HCT116 (cell line): Measurements from ENCODE around the gene GASK1A. TPM values are rescaled to one million over a fixed set of nuclear protein-coding genes. Genes with fewer than 3 reads are reported as not detected.

Source experiments
- ATAC-seq: fragments of 200-7000 bp; cut with Tn5 transposase; 2 replicates; pipeline ENCODE4 v1.9.1; 2020; ENCODE audit warnings: mild to moderate bottlenecking, moderate library complexity
- BruUV-seq: library from RNA; stranded (reverse); fragments of 400-500 nt; replicated peaks from 2 replicates; lab custom pipeline; 2021; lab: Mats Ljungman, UMichigan
- CTCF ChIA-PET: fragments of 300-600 bp; sonication (Branson Sonifier 250); formaldehyde crosslinking; loops from one replicate; lab custom pipeline; 2021; ENCODE audit warnings: antibody characterized with exemption; lab: Charles Lee
- POLR2A ChIA-PET: fragments of 300-600, 350-600 bp; sonication (Branson Sonifier 250); formaldehyde crosslinking; loops from one replicate; lab custom pipeline; 2021; ENCODE audit warnings: antibody characterized with exemption; lab: Charles Lee
- RAD21 ChIA-PET, 2 experiments: fragments of 300-600 bp; sonication (Branson Sonifier 250); formaldehyde crosslinking; loops; one replicate each; lab custom pipeline; 2023; ENCODE audit warnings: low total read pairs in 2 of 2; ENCODE audit not compliant: uncharacterized antibody in 2 of 2, unreplicated experiment in 2 of 2, low non-redundant PET in 1 of 2; lab: Charles Lee
- DNase-seq: peaks from one replicate; pipeline ENCODE4 v3.0.0-alpha.2; 2010; ENCODE audit warnings: low read depth, low spot score
- H2AFZ ChIP-seq: fragments of 200-600 bp; shearing (Covaris generic), sonication (generic); 2 replicates; pipeline ENCODE4 v1.6.1; 2017; ENCODE audit warnings: low read depth, mixed run types, mixed read lengths, antibody characterized with exemption, low read length; ENCODE audit not compliant: poor library complexity, severe bottlenecking
- H3K27ac ChIP-seq: 2 replicates; pipeline ENCODE4 v1.5.1; 2012; ENCODE audit warnings: low read depth, low read length
- H3K27me3 ChIP-seq: fragments of 200-600 bp; sonication (generic); 2 replicates; pipeline ENCODE4 v1.6.1; 2016; ENCODE audit warnings: mixed run types, low read length, mixed read lengths; ENCODE audit not compliant: insufficient read depth
- H3K36me3 ChIP-seq, 2 experiments: fragments of 200-500 bp in 1 of 2; fragments of 200-600 bp in 1 of 2; sonication (Bioruptor generic) in 1 of 2; sonication (generic) in 1 of 2; 2 replicates each; pipeline versions ENCODE4 v1.5.1 to v1.6.1; 2014 to 2016; ENCODE audit warnings: low read length in 2 of 2, inconsistent platforms in 1 of 2, mixed read lengths in 1 of 2, mixed run types in 1 of 2; ENCODE audit not compliant: insufficient read depth in 2 of 2, control insufficient read depth in 1 of 2
- H3K4me1 ChIP-seq, 2 experiments: fragments of 200-600 bp in 1 of 2; sonication (generic) in 1 of 2; 2 replicates each; pipeline versions ENCODE4 v1.5.1 to v1.6.1; 2012 to 2017; ENCODE audit warnings: low read length in 2 of 2, inconsistent platforms in 1 of 2, mild to moderate bottlenecking in 1 of 2, mixed read lengths in 1 of 2, mixed run types in 1 of 2, moderate library complexity in 1 of 2; ENCODE audit not compliant: insufficient read depth in 2 of 2, control insufficient read depth in 1 of 2
- H3K4me2 ChIP-seq: fragments of 200-600 bp; sonication (generic); 2 replicates; pipeline ENCODE4 v1.6.1; 2017; ENCODE audit warnings: mixed run types, low read length, mixed read lengths
- H3K4me3 ChIP-seq, 2 experiments: fragments of 200-600 bp in 1 of 2; sonication (generic) in 1 of 2; replicated peaks in 1 of 2; 2 replicates each; pipeline ENCODE4 v1.5.1; 2011 to 2016; ENCODE audit warnings: low read length in 2 of 2, control low read depth in 1 of 2, low read depth in 1 of 2, mild to moderate bottlenecking in 1 of 2, mixed read lengths in 1 of 2, mixed run types in 1 of 2
- H3K79me2 ChIP-seq: fragments of 200-600 bp; sonication (generic); 2 replicates; pipeline ENCODE4 v1.6.1; 2017; ENCODE audit warnings: mild to moderate bottlenecking, mixed run types, low read length, moderate library complexity, mixed read lengths; ENCODE audit not compliant: insufficient read depth
- H3K9ac ChIP-seq: fragments of 200-600 bp; sonication (generic); 2 replicates; pipeline ENCODE4 v1.6.1; 2016; ENCODE audit warnings: low read length, mixed read lengths
- H3K9me2 ChIP-seq: fragments of 200-600 bp; sonication (generic), shearing (Covaris generic); 2 replicates; pipeline ENCODE4 v1.6.1; 2017; ENCODE audit warnings: mixed run types, mild to moderate bottlenecking, moderate library complexity; ENCODE audit not compliant: insufficient read depth
- H3K9me3 ChIP-seq, 2 experiments: fragments of 200-500 bp in 1 of 2; fragments of 200-600 bp in 1 of 2; sonication (Bioruptor generic) in 1 of 2; sonication (generic) in 1 of 2; 2 replicates each; pipeline ENCODE4 v1.6.1; 2014 to 2017; ENCODE audit warnings: low read length in 2 of 2, mixed read lengths in 2 of 2, inconsistent platforms in 1 of 2, low read depth in 1 of 2, mild to moderate bottlenecking in 1 of 2, mixed run types in 1 of 2, moderate library complexity in 1 of 2; ENCODE audit not compliant: control insufficient read depth in 1 of 2, insufficient read depth in 1 of 2
- H4K20me1 ChIP-seq: fragments of 200-600 bp; sonication (generic), shearing (Covaris generic); 2 replicates; pipeline ENCODE4 v1.6.1; 2017; ENCODE audit warnings: mixed run types, mild to moderate bottlenecking, moderate library complexity; ENCODE audit not compliant: insufficient read depth
- JUND ChIP-seq: IDR thresholded peaks from 2 replicates; pipeline ENCODE4 v1.6.1; 2012
- POLR2A ChIP-seq: IDR thresholded peaks from 2 replicates; pipeline ENCODE4 v1.7.0; 2011; ENCODE audit warnings: borderline replicate concordance; ENCODE audit not compliant: insufficient read depth, insufficient read length; ENCODE audit errors: extremely low read depth
- SP1 ChIP-seq: IDR thresholded peaks from 2 replicates; pipeline ENCODE4 v1.6.1; 2012; ENCODE audit warnings: low read depth
- intact Hi-C: fragments of 100-400 bp; cut with micrococcal nuclease; formaldehyde crosslinking; loops from 2 replicates; pipeline ENCODE4 v1.10.0; 2022
- total RNA-seq: library from RNA; stranded (reverse); gene quantifications from one replicate; pipeline ENCODE4 v1.2.1, GENCODE V29; 2021; ENCODE audit not compliant: unreplicated experiment
- TF ChIP-seq, protein P1 (sequence below), 3 experiments: fragments of 200-600 bp in 1 of 3; sonication (generic) in 1 of 3; IDR thresholded peaks in 2 of 3; conservative IDR thresholded peaks in 1 of 3; 2 replicates each; pipeline ENCODE4 v1.5.1; 2012 to 2017; ENCODE audit warnings: low read depth in 2 of 3, low read length in 2 of 3, antibody characterized with exemption in 1 of 3, borderline replicate concordance in 1 of 3, control low read depth in 1 of 3, mild to moderate bottlenecking in 1 of 3, mixed read lengths in 1 of 3, mixed run types in 1 of 3, moderate library complexity in 1 of 3; ENCODE audit not compliant: insufficient read depth in 1 of 3

Gene GASK1A
- total RNA-seq, 1 experiment from 2014 or later, result 1.0 TPM

DNA sequence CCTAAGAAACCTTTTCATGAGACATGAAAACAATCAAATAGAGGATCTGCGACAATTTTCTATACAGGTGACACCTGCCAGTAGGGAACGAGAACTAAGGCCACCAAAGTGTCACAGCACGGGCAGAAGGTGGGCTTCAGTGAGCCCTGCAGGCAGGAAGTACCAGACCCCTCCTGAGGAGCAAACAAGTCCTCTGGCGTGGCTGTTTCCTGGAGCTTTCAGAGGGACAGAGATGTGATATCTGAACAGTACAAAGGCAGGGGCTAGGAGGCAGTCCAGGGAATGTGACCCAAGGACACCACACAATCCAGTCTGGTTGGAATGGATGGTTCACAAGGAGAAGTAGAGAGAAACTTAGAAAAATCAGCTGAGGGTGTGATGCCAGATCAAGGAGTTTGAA lies 110.0 kb downstream of the GASK1A start:
- H3K9ac ChIP-seq, result no peak overlapping the region
- DNase-seq (no peak), ATAC-seq (no peak)
- H3K79me2 ChIP-seq, result peaks cover 37% of the 10 kb centered on the region
- intact Hi-C loops, result no loop called here
- H3K9me2 ChIP-seq, result no peaks in the 10 kb centered on the region
- no peaks in the 10 kb centered on the region for H3K36me3 ChIP-seq
- H3K4me2 ChIP-seq, result no peak overlapping the region
- H4K20me1 ChIP-seq, result no peaks in the 10 kb centered on the region
- ChIA-PET POLR2A (no interaction called here), RAD21 (no interaction called here), CTCF (interaction anchor here (1.0 to 4.8 kb wide), 2 partner anchors 18 to 127 kb away, joined by 3 to 27 read pairs; no protein-coding TSS in a partner anchor)
- no TSS peak for BruUV-seq
- no peak overlapping the region for H3K4me3 ChIP-seq
- no peaks in the 10 kb centered on the region for H3K27me3 ChIP-seq
- no peaks in the 10 kb centered on the region for H3K4me1 ChIP-seq
- H2AFZ ChIP-seq, result no peak overlapping the region
- TF ChIP-seq, protein P1, sequence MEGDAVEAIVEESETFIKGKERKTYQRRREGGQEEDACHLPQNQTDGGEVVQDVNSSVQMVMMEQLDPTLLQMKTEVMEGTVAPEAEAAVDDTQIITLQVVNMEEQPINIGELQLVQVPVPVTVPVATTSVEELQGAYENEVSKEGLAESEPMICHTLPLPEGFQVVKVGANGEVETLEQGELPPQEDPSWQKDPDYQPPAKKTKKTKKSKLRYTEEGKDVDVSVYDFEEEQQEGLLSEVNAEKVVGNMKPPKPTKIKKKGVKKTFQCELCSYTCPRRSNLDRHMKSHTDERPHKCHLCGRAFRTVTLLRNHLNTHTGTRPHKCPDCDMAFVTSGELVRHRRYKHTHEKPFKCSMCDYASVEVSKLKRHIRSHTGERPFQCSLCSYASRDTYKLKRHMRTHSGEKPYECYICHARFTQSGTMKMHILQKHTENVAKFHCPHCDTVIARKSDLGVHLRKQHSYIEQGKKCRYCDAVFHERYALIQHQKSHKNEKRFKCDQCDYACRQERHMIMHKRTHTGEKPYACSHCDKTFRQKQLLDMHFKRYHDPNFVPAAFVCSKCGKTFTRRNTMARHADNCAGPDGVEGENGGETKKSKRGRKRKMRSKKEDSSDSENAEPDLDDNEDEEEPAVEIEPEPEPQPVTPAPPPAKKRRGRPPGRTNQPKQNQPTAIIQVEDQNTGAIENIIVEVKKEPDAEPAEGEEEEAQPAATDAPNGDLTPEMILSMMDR (IDR thresholded peaks at IDR 0.05 in 2 of 3, conservative IDR thresholded peaks at IDR 0.05 in 1 of 3; ENCODE audit: borderline replicate concordance in 1 of 3, insufficient read depth in 1 of 3, low read depth in 2 of 3, low read length in 2 of 3), result no peak
- TF ChIP-seq JUND (no peak), SP1 (no peak)
- no peaks in the 10 kb centered on the region for H3K9me3 ChIP-seq
- no peak overlapping the region for H3K27ac ChIP-seq

DNA sequence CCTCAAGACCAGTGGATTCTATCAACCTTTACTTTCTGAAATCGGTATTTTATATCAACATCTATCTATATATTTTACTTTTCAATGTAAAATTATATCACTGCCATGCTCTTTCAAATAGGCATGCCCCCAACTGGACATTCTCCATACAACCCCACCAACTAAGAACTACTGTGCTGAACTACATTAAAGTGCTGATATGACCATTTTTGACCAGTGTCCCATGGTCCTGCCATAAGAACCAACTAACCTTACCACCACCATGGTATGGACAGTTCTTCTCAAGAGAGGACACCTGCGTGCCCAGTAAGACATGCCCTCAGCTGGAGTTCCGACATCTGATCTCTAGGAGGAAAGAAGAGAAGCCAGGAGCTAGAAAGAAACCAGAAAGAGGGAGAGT lies 111.1 kb downstream of the GASK1A start:
- CTCF ChIA-PET, result interaction anchor here (1.0 to 4.8 kb wide), 4 partner anchors 19 to 129 kb away, joined by 3 to 27 read pairs (median 4); no protein-coding TSS in a partner anchor
- no peak overlapping the region for H3K4me3 ChIP-seq
- H3K9me2 ChIP-seq, result no peaks in the 10 kb centered on the region
- intact Hi-C loops, result no loop called here
- ATAC-seq, result no peak
- H3K36me3 ChIP-seq, result no peaks in the 10 kb centered on the region
- no peaks in the 10 kb centered on the region for H4K20me1 ChIP-seq
- peaks cover 47% of the 10 kb centered on the region for H3K79me2 ChIP-seq
- H3K9me3 ChIP-seq, result no peaks in the 10 kb centered on the region
- RAD21 ChIA-PET, result no interaction called here
- no peak overlapping the region for H2AFZ ChIP-seq
- POLR2A ChIA-PET, result no interaction called here
- H3K4me1 ChIP-seq, result no peaks in the 10 kb centered on the region
- no peaks in the 10 kb centered on the region for H3K27me3 ChIP-seq
- H3K4me2 ChIP-seq, result no peak overlapping the region
- H3K27ac ChIP-seq, result no peak overlapping the region
- no peak overlapping the region for H3K9ac ChIP-seq
- BruUV-seq, result no TSS peak
- DNase-seq, result no peak
- TF ChIP-seq JUND (no peak), POLR2A (no peak)
